SK-N-SH treated with all-trans-retinoic acid at 6 μM for 48 hours (cell line): Measurements from ENCODE around the gene ADARB2.

ENCODE experiments used
- ARNTL ChIP-seq: fragments of 450-650 bp; formaldehyde crosslinking; IDR thresholded peaks from 2 replicates; pipeline ENCODE4 v1.5.0; 2020; ENCODE audit warnings: low read depth, mild to moderate bottlenecking, moderate library complexity, borderline replicate concordance
- ESRRG ChIP-seq: fragments of 250-450 bp; sonication (Bioruptor Pico); IDR thresholded peaks from 2 replicates; pipeline ENCODE4 v1.6.1; 2021; ENCODE audit warnings: mild to moderate bottlenecking
- GLIS3 ChIP-seq: fragments of 250-450 bp; sonication (Bioruptor Pico); IDR thresholded peaks from 2 replicates; pipeline ENCODE4 v1.5.0; 2020; ENCODE audit warnings: mild to moderate bottlenecking, moderate library complexity
- ISL1 ChIP-seq: fragments of 250-450 bp; sonication (Bioruptor Pico); IDR thresholded peaks from 2 replicates; pipeline ENCODE4 v2.1.2; 2022; ENCODE audit warnings: mild to moderate bottlenecking, moderate library complexity
- PATZ1 ChIP-seq: fragments of 250-450 bp; sonication (Bioruptor Pico); IDR thresholded peaks from 2 replicates; pipeline ENCODE4 v1.8.0; 2020; ENCODE audit warnings: mild to moderate bottlenecking, moderate library complexity, borderline replicate concordance
- POU6F1 ChIP-seq: fragments of 250-450 bp; sonication (Bioruptor Pico); IDR thresholded peaks from 2 replicates; pipeline ENCODE4 v1.8.0; 2021; ENCODE audit warnings: low read depth, mild to moderate bottlenecking, moderate library complexity, borderline replicate concordance
- ZFP3 ChIP-seq: fragments of 250-450 bp; sonication (Bioruptor Pico); IDR thresholded peaks from 2 replicates; pipeline ENCODE4 v1.5.0; 2020; ENCODE audit warnings: mild to moderate bottlenecking, moderate library complexity

- TF ChIP-seq ARNTL (CRISPR knock-in tag) (no peak), GLIS3 (CRISPR knock-in tag) (no peak), ISL1 (CRISPR knock-in tag) (no peak), PATZ1 (CRISPR knock-in tag) (no peak), ESRRG (CRISPR knock-in tag) (no peak), POU6F1 (no peak), ZFP3 (no peak)
Observed at GRCh38 chr10:1195828-1196227, 541.5 kb downstream of the ADARB2 start.
